Testis (tissue), 3 donors: ENCODE measurements around the gene DPP6. TPM values are rescaled to one million over a fixed set of nuclear protein-coding genes. Genes with fewer than 3 reads are reported as not detected.

Source experiments
- DNase-seq: peaks from one replicate; pipeline ENCODE4 v3.0.0-alpha.2; 2019
- H3K27ac ChIP-seq, 2 donors: fragments of 200-600 bp; sonication (generic); one replicate each; pipeline ENCODE4 v1.5.1; 2019
- H3K27me3 ChIP-seq: fragments of 200-600 bp; sonication (generic); one replicate; pipeline ENCODE4 v1.5.1; 2019
- H3K36me3 ChIP-seq: fragments of 200-600 bp; sonication (generic); one replicate; pipeline ENCODE4 v1.5.1; 2017; ENCODE audit warnings: low read depth; ENCODE audit errors: missing control alignments
- H3K4me1 ChIP-seq: fragments of 200-600 bp; sonication (generic); one replicate; pipeline ENCODE4 v1.5.1; 2019
- H3K4me3 ChIP-seq, 2 donors: fragments of 200-600 bp; sonication (generic); one replicate each; pipeline ENCODE4 v1.5.1; 2017 to 2019
- H3K9me3 ChIP-seq: fragments of 200-600 bp; sonication (generic); one replicate; pipeline ENCODE4 v1.5.1; 2017
- POLR2A ChIP-seq: fragments of 450-650 bp; IDR thresholded peaks from one replicate; pipeline ENCODE4 v1.6.1; 2017; ENCODE audit warnings: antibody characterized with exemption, mild to moderate bottlenecking, moderate library complexity
- WGBS, 2 donors: methylation state at CpG; one replicate each; pipeline ENCODE4 v1.1.5; 2018; 5-methylcytosine and 5-hydroxymethylcytosine counted together
- intact Hi-C: fragments of 100-400 bp; cut with DNase I; formaldehyde crosslinking; loops from one replicate; pipeline ENCODE4 v1.15.1; 2023; ENCODE audit warnings: low total_unique reads
- polyA plus RNA-seq: library from polyadenylated mRNA; stranded (reverse); fragments of 350-450 nt; fragmentation: Illumina TruSeq; extraction: RNeasy Lipid Tissue Mini Kit (QIAGEN cat#74804); gene quantifications from one replicate; pipeline ENCODE4 v1.2.3, GENCODE V29; 2014; ENCODE audit warnings: low read depth, low replicate concordance; ENCODE audit not compliant: insufficient read depth
- total RNA-seq, 2 donors: library from RNA; depleted of rRNA; stranded (reverse); fragments of >200 nt; gene quantifications; one replicate each; pipeline ENCODE4 v1.2.3, GENCODE V29; 2016
- TF ChIP-seq, protein P1 (sequence below), 3 experiments: fragments of 450-650 bp in 2 of 3; fragments of 200-600 bp in 1 of 3; sonication (generic) in 1 of 3; IDR thresholded peaks; one replicate each; pipeline ENCODE4 v1.5.1; 2016 to 2019; ENCODE audit warnings: antibody characterized with exemption in 3 of 3, mild to moderate bottlenecking in 2 of 3, moderate library complexity in 1 of 3

The DPP6 gene
- total and polyA plus RNA-seq, 3 donors from 2014 or later = 26.0 to 78.3 (median 52.8) TPM

GRCh38 chr7:154913638-154914307 lies 861.6 kb downstream of the DPP6 start:
- Histone ChIP-seq H3K4me1 (no peaks in the 10 kb centered on the region), H3K9me3 (no peaks in the 10 kb centered on the region), H3K36me3 (no peaks in the 10 kb centered on the region), H3K27me3 (no peaks in the 10 kb centered on the region), H3K4me3 (peak overlapping the region in 1 of 2 donors; percentile 11), H3K27ac (no peak overlapping the region)
- intact Hi-C loops = no loop called here
- TF ChIP-seq, protein P1, sequence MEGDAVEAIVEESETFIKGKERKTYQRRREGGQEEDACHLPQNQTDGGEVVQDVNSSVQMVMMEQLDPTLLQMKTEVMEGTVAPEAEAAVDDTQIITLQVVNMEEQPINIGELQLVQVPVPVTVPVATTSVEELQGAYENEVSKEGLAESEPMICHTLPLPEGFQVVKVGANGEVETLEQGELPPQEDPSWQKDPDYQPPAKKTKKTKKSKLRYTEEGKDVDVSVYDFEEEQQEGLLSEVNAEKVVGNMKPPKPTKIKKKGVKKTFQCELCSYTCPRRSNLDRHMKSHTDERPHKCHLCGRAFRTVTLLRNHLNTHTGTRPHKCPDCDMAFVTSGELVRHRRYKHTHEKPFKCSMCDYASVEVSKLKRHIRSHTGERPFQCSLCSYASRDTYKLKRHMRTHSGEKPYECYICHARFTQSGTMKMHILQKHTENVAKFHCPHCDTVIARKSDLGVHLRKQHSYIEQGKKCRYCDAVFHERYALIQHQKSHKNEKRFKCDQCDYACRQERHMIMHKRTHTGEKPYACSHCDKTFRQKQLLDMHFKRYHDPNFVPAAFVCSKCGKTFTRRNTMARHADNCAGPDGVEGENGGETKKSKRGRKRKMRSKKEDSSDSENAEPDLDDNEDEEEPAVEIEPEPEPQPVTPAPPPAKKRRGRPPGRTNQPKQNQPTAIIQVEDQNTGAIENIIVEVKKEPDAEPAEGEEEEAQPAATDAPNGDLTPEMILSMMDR (IDR thresholded peaks at IDR 0.05) = peak; percentile 66 to 80 (median 72)
- TF ChIP-seq POLR2A = no peak
- peak; percentile 94 for DNase-seq
- 5 to 7% methylated on average over 13 to 43 of the region's 43 CpGs for WGBS, 2 donors

DNA sequence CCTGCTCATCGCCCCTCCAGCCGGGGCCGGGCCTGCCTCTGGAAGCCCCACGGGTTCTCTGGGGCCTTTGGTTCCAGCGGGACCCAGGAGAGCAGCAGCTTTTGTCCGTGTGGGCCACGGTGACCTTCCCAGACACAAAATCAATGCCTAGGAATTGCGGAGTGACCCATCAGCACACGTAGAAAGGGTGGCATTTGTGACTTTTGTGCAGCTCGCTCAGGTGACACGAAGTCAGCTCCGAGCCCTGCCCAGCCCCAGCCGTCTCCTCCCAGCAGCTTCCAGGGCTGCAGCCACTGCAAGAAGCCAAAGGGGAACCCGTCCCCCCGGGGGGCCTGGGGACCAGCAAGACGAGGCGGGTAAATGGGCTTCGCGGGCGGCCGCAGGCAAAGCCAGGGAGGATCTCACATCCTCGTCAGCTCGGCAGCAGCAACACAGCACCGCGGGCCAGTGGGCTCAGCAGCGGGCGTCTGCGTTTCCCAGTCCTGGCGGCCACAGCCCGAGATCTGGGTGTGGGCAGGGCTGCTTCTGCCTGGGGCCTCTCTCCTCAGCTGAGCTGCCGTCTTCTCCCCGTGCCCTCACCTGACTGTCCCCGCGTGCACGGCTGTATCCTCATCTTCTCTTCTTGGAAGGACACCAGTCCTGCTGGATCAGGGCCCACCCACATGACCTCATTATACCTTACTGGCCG lies 862.3 kb downstream of the DPP6 start:
- Histone ChIP-seq H3K27ac (no peak overlapping the region), H3K4me1 (no peaks in the 10 kb centered on the region), H3K27me3 (no peaks in the 10 kb centered on the region), H3K4me3 (peak overlapping the region in 1 of 2 donors; percentile 11), H3K36me3 (no peaks in the 10 kb centered on the region), H3K9me3 (no peaks in the 10 kb centered on the region)
- intact Hi-C loops = no loop called here
- no peak for TF ChIP-seq POLR2A
- TF ChIP-seq, protein P1 (IDR thresholded peaks at IDR 0.05) = no peak
- no peak for DNase-seq
- 38 to 54% methylated on average over 12 to 35 of the region's 36 CpGs for WGBS, 2 donors

GRCh38 chr7:154914996-154915380 lies 862.8 kb downstream of the DPP6 start:
- intact Hi-C loops = no loop called here
- no peak for DNase-seq
- WGBS, 2 donors = 63% methylated on average over 18 of the region's 18 CpGs; no CpG with 5 or more reads in 1 of the 2 donors

DNA sequence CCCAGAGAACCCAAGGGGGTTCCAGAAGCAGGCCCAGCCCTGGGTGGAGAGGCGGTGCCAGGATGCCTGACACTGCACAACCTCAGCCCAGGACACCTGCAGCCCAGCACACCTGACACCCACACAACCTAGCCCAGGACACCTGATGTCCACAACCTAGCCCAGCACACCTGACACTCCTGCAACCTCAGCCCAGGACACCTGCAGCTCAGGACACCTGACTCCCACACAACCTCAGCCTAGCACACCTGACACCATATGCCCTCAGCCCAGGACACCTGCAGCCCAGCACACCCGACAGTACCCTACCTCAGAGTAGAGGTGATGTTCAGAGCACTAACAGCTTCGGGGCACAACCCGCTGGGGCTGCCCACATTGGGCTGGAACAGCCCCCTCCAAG lies 863.4 kb downstream of the DPP6 start:
- H3K4me3 ChIP-seq = no peak overlapping the region
- H3K4me1 ChIP-seq = no peaks in the 10 kb centered on the region
- H3K9me3 ChIP-seq = no peaks in the 10 kb centered on the region
- intact Hi-C loops = no loop called here
- H3K36me3 ChIP-seq = no peaks in the 10 kb centered on the region
- no peak for TF ChIP-seq POLR2A
- TF ChIP-seq, protein P1 (IDR thresholded peaks at IDR 0.05) = no peak
- WGBS, 2 donors = 91% methylated on average over 4 of the region's 4 CpGs; no CpG with 5 or more reads in 1 of the 2 donors
- H3K27ac ChIP-seq = no peak overlapping the region
- no peaks in the 10 kb centered on the region for H3K27me3 ChIP-seq
- DNase-seq = no peak

More at GRCh38 chr7:154914996-154915380, 862.8 kb downstream of the DPP6 start:
- Histone ChIP-seq H3K27ac (no peak overlapping the region), H3K9me3 (no peaks in the 10 kb centered on the region), H3K27me3 (no peaks in the 10 kb centered on the region), H3K4me1 (no peaks in the 10 kb centered on the region), H3K4me3 (no peak overlapping the region), H3K36me3 (no peaks in the 10 kb centered on the region)
- TF ChIP-seq POLR2A = no peak
- TF ChIP-seq, protein P1 (IDR thresholded peaks at IDR 0.05) = no peak
